Adrenal gland (tissue), 12 donors: ENCODE data around the gene PDE9A. TPM values are rescaled to one million over a fixed set of nuclear protein-coding genes. Genes with fewer than 3 reads are reported as not detected.

Source experiments
- DNase-seq, 7 donors: peaks; one replicate each; pipeline ENCODE4 v3.0.0-alpha.2; 2019 to 2020
- H3K27ac ChIP-seq, 5 donors: fragments of 200-600 bp; sonication (generic) in 4 of 5; 1 replicate in 3 of 5; 2 replicates in 2 of 5; pipeline versions ENCODE4 v1.5.1 to v1.8.0; 2016 to 2020; ENCODE audit warnings: mild to moderate bottlenecking in 1 of 5
- H3K27me3 ChIP-seq: fragments of 200-600 bp; 2 replicates; pipeline ENCODE4 v1.8.0; 2021
- H3K36me3 ChIP-seq, 2 donors: fragments of 200-600 bp; replicated peaks in 1 of 2; 1 replicate in 1 of 2; 2 replicates in 1 of 2; pipeline versions ENCODE4 v1.5.1 to v1.8.0; 2018 to 2022
- H3K4me1 ChIP-seq, 2 donors: fragments of 200-600 bp; replicated peaks in 1 of 2; 1 replicate in 1 of 2; 2 replicates in 1 of 2; pipeline versions ENCODE4 v1.5.1 to v1.8.0; 2018 to 2021
- H3K4me3 ChIP-seq, 4 donors: fragments of 200-600 bp; sonication (generic) in 3 of 4; one replicate each; pipeline ENCODE4 v1.5.1; 2016 to 2018
- H3K9me3 ChIP-seq, 3 donors: fragments of 200-600 bp; sonication (generic) in 1 of 3; replicated peaks in 1 of 3; 1 replicate in 2 of 3; 2 replicates in 1 of 3; pipeline versions ENCODE4 v1.5.1 to v1.8.0; 2016 to 2021
- POLR2A ChIP-seq, 2 donors: fragments of 450-650 bp; IDR thresholded peaks; one replicate each; pipeline ENCODE4 v1.6.1; 2017; ENCODE audit warnings: antibody characterized with exemption in 2 of 2, mild to moderate bottlenecking in 2 of 2, moderate library complexity in 1 of 2
- WGBS, 4 donors: extraction: QIAGEN DNeasy Blood & Tissue Kit in 2 of 4; methylation state at CpG; one replicate each; pipeline versions ENCODE4 v1.1.5 to v1.1.7; 2013 to 2017; 5-methylcytosine and 5-hydroxymethylcytosine counted together
- intact Hi-C, 2 donors: fragments of 100-400 bp; cut with DNase I; formaldehyde crosslinking; loops; one replicate each; pipeline versions ENCODE4 v1.14.1 to v1.15.0; 2022 to 2023
- polyA plus RNA-seq, 3 donors: library from polyadenylated mRNA; stranded (reverse); fragments of 200-250 nt in 2 of 3; fragments of 350-450 nt in 1 of 3; fragmentation: Illumina TruSeq in 1 of 3; extraction: RNeasy Lipid Tissue Mini Kit (QIAGEN cat#74804) in 1 of 3; gene quantifications; one replicate each; pipeline ENCODE4 v1.2.3, GENCODE V29; 2013 to 2014
- total RNA-seq, 9 donors: library from RNA; depleted of rRNA in 4 of 9; stranded (reverse); fragments of >200 nt in 4 of 9; fragments of 120-200 nt in 1 of 9; fragmentation: NEBNext Ultra II Directional in 1 of 9; extraction: Animal tissue kit (Norgen Biotek cat#: 25700) in 1 of 9; gene quantifications; one replicate each; pipeline versions ENCODE4 v1.1.0 to v1.2.4, GENCODE V29; 2013 to 2023
- TF ChIP-seq, protein P1 (sequence below), 6 experiments: fragments of 450-650 bp in 4 of 6; fragments of 200-600 bp in 2 of 6; sonication (generic) in 1 of 6; IDR thresholded peaks; 1 replicate in 5 of 6; 2 replicates in 1 of 6; pipeline versions ENCODE4 v1.5.1 to v1.8.0; 2016 to 2021; ENCODE audit warnings: antibody characterized with exemption in 6 of 6, mild to moderate bottlenecking in 2 of 6, moderate library complexity in 1 of 6
- donor health status: healthy with polysubstance abuse.
- donor health status: Bipolar disorder and iron deficiency.
- donor health status: DM: yes; HTN: yes; CAD: no.
- donor health status: DM: no; HTN: no; CAD: no.
- donor health status: DM: no; HTN: no; CAD: no.
- donor health status: DM: yes; HTN: yes; CAD: no.

Gene PDE9A
- total and polyA plus RNA-seq, 12 donors = 4.6 to 58.1 (median 19.5) TPM

DNA sequence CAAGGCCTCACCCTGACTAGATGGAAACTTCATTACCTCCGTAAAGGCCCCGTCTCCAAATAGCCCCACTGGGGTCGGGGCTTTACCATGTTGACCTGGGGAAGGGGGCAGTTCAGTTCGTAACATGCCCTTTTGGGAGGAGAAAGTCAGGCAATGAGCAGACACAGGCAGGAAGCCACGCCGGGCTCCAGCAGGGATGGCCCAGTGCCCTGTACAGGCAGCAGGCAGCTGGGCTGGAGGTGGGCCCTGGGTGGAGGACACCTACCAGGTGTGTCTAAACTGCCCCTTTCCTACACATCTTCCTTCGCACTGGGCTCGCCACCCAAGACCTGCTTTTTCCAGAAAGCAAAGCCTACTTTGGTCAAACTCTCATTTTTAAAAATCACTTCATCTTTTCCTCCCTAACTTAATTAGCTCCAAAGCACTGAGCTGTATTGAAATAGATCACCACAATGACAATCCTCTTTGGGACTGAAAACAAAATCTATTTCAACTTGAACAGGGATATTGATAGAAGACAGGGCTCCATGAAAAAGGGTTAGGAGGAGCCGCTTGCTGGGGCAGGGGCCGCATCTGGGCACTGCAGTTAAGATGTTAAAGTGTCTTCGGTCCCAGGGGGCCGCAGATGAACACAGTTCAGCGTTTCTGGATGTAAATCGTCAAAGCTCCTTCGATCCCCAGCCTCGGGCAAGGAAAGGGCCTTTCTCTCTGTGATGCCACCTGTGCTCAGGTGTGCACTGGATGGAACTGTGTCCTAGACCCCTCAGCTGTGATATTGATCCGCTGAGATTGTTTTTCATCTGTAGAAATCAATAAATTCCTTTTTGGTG is 104.6 kb downstream of the PDE9A start:
- no peaks in the 10 kb centered on the region for H3K36me3 ChIP-seq
- no peak overlapping the region for H3K27ac ChIP-seq
- no peak overlapping the region for H3K4me3 ChIP-seq
- WGBS, 4 donors = 94 to 97% (median 95%) methylated on average over 15 to 17 of the region's 17 CpGs
- no peaks in the 10 kb centered on the region for H3K4me1 ChIP-seq
- H3K9me3 ChIP-seq = no peaks in the 10 kb centered on the region
- no peaks in the 10 kb centered on the region for H3K27me3 ChIP-seq
- intact Hi-C loops = no loop called here
- no peak for DNase-seq
- TF ChIP-seq, protein P1, sequence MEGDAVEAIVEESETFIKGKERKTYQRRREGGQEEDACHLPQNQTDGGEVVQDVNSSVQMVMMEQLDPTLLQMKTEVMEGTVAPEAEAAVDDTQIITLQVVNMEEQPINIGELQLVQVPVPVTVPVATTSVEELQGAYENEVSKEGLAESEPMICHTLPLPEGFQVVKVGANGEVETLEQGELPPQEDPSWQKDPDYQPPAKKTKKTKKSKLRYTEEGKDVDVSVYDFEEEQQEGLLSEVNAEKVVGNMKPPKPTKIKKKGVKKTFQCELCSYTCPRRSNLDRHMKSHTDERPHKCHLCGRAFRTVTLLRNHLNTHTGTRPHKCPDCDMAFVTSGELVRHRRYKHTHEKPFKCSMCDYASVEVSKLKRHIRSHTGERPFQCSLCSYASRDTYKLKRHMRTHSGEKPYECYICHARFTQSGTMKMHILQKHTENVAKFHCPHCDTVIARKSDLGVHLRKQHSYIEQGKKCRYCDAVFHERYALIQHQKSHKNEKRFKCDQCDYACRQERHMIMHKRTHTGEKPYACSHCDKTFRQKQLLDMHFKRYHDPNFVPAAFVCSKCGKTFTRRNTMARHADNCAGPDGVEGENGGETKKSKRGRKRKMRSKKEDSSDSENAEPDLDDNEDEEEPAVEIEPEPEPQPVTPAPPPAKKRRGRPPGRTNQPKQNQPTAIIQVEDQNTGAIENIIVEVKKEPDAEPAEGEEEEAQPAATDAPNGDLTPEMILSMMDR (IDR thresholded peaks at IDR 0.05) = no peak
- TF ChIP-seq POLR2A (IDR thresholded peaks at IDR 0.05) = no peak

DNA sequence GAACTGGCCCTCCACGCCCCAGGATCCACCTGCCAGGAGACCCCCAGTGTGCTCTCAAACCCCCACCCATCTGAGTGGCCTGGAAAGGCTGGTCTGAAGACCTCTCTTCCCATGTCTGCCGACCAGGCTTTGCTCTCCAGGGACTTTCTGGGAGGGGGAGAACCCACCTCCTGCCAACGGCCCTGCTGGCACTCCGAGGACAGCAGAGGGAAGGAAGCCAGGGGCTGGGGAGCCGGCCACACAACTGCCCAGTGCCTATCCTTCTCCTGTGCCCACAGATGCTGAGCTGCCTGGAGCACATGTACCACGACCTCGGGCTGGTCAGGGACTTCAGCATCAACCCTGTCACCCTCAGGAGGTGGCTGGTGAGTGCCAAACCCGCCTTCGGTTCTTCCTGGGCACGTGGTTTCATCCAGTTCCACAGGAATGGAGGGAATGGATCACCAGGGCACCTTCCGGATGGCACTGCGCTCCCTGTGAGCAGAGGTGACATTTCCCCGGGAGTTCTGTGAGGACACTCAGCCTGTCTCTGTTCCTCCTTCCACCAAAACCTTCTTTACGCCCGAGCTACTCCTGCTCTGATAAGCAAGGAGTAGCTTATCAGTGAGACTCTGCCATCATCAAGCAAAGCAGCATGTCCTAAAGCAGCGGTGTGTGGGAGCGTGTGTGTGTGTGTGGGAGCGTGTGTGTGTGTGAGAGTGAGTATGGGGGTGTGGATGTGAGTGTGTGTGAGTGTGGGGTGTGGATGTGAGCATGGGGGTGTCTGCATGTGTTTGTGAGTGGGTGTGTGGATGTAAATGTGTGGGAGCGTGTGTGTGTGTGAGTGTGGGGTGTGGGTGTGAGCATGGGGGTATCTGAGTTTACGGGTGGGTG is 105.5 kb downstream of the PDE9A start:
- TF ChIP-seq POLR2A (IDR thresholded peaks at IDR 0.05) = no peak
- TF ChIP-seq, protein P1 (IDR thresholded peaks at IDR 0.05) = no peak
- H3K9me3 ChIP-seq = no peaks in the 10 kb centered on the region
- intact Hi-C loops = no loop called here
- no peak for DNase-seq
- H3K36me3 ChIP-seq = no peaks in the 10 kb centered on the region
- no peak overlapping the region for H3K27ac ChIP-seq
- WGBS, 4 donors = 85 to 91% (median 86%) methylated on average over 16 to 20 of the region's 20 CpGs
- H3K27me3 ChIP-seq = no peaks in the 10 kb centered on the region
- no peak overlapping the region for H3K4me3 ChIP-seq
- H3K4me1 ChIP-seq = no peaks in the 10 kb centered on the region

DNA sequence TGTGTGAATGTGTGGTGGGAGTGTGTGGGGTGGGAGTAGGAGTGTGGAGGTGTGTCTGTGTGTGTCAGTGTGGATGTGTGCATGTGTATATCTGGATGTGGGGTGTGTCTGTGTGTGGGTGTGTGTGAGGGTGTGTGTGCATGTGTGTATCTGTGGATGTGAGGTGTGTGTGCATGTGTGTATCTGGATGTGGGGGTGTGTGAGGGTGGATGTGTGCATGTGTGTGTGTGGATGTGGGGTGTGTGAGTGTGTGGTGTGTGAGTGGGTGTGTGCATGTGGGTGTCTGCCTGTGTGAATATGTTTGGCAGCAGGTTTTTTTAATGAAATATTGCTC is 106.1 kb downstream of the PDE9A start:
- Histone ChIP-seq H3K9me3 (no peaks in the 10 kb centered on the region), H3K27ac (no peak overlapping the region), H3K4me3 (no peak overlapping the region), H3K36me3 (no peaks in the 10 kb centered on the region), H3K4me1 (no peaks in the 10 kb centered on the region), H3K27me3 (no peaks in the 10 kb centered on the region)
- DNase-seq = no peak
- intact Hi-C loops = no loop called here
- TF ChIP-seq, protein P1 (IDR thresholded peaks at IDR 0.05) = no peak
- TF ChIP-seq POLR2A (IDR thresholded peaks at IDR 0.05) = no peak

DNA sequence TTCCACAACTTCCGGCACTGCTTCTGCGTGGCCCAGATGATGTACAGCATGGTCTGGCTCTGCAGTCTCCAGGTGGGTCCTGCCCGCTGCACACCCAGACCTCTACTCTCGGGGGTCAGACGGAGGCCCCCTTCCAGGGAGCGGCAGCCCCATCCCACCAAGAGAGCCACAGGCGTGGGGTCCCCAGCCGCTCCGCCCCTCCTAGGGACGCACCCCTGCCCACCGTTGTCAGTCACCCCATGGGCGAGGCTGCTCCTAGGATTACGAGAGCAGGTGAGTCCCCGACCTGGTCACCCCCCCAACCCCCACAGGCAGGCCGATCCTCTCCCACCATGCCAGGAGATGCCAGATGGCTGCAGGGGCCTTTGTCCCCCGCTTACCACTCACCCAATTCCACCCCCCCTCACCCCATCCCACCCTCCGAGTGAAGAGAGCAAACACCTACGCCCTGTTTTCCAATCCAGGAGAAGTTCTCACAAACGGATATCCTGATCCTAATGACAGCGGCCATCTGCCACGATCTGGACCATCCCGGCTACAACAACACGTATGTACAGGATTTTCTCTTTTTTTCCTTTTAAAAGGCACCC is 107.0 kb downstream of the PDE9A start:
- no peak for TF ChIP-seq POLR2A (IDR thresholded peaks at IDR 0.05)
- TF ChIP-seq, protein P1 (IDR thresholded peaks at IDR 0.05) = no peak
- intact Hi-C loops = no loop called here
- H3K27ac ChIP-seq = no peak overlapping the region
- 86 to 92% (median 90%) methylated on average over 14 to 23 of the region's 23 CpGs for WGBS, 4 donors
- no peak overlapping the region for H3K4me3 ChIP-seq
- no peaks in the 10 kb centered on the region for H3K4me1 ChIP-seq
- no peak for DNase-seq
- H3K9me3 ChIP-seq = no peaks in the 10 kb centered on the region
- H3K27me3 ChIP-seq = no peaks in the 10 kb centered on the region
- no peaks in the 10 kb centered on the region for H3K36me3 ChIP-seq
